Neural crest cell (in vitro differentiated cells): Measurements from ENCODE around the gene CSAD. TPM values are rescaled to one million over a fixed set of nuclear protein-coding genes. Genes with fewer than 3 reads are reported as not detected.

Experiments used
- DNase-seq: peaks from one replicate; pipeline ENCODE4 v3.0.0; 2021; ENCODE audit warnings: low read depth, mixed read lengths, low spot score
- H3K27ac Mint-ChIP-seq: one replicate; pipeline ENCODE4 v1.8.0; 2021; ENCODE audit warnings: mild to moderate bottlenecking, mixed read lengths; ENCODE audit not compliant: unreplicated experiment
- H3K27me3 Mint-ChIP-seq: 2 replicates; pipeline ENCODE4 v1.8.0; 2021; ENCODE audit warnings: low read depth, mild to moderate bottlenecking, mixed read lengths
- H3K36me3 Mint-ChIP-seq: 2 replicates; pipeline ENCODE4 v1.8.0; 2021; ENCODE audit warnings: low read depth, mild to moderate bottlenecking, mixed read lengths
- H3K4me1 Mint-ChIP-seq: 2 replicates; pipeline ENCODE4 v1.8.0; 2021; ENCODE audit warnings: mixed read lengths
- H3K4me3 Mint-ChIP-seq: one replicate; pipeline ENCODE4 v1.8.0; 2021; ENCODE audit warnings: mild to moderate bottlenecking, mixed read lengths
- H3K9me3 Mint-ChIP-seq: 2 replicates; pipeline ENCODE4 v1.8.0; 2021; ENCODE audit warnings: mixed read lengths
- total RNA-seq: library from RNA; stranded (reverse); gene quantifications from 2 replicates; pipeline ENCODE4 v1.2.1, GENCODE V29; 2021
- TF ChIP-seq, protein P1 (sequence below): fragments of 200-600 bp; sonication (generic); conservative IDR thresholded peaks from 2 replicates; pipeline ENCODE4 v1.5.0; 2021; ENCODE audit warnings: antibody characterized with exemption, mild to moderate bottlenecking

Gene CSAD
- total RNA-seq, 1 donor from 2014 or later = 22.1 TPM

DNA sequence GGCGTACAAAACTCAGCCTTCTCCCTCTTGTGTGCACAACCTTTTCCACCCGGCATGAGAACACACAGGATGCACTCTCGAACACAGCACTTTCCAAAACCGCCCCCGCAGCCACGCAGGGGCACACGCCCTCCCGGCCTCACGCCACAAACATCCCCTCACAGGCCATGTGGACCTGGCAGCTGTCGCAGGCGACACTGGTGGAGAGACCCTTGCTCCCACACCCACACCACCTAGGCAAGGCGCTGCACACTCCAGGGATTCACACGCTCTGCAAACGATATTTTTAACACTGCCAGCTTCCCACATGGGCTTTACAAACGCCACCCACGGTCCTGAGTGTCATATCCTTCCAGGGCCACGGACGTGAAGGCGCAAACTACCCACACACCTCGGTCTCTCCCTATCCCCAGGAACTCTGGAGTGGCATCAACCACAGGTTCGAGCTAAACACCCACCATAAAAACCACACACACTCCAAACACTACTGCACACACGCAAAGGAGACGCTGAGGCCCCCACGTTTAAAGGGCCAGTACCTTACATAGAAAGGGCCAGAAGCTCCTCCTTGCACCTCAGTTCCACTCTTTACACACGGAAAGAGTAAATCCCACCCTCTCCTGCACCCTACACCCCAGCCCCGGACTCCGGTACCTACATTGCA is 38.7 kb upstream of the CSAD start:
- Mint-ChIP-seq H3K4me3 (peak overlapping the region; percentile 87), H3K27me3 (peaks cover 69% of the 10 kb centered on the region), H3K4me1 (peaks cover 76% of the 10 kb centered on the region), H3K9me3 (no peaks in the 10 kb centered on the region), H3K27ac (no peak overlapping the region), H3K36me3 (no peaks in the 10 kb centered on the region)
- DNase-seq = no peak
- TF ChIP-seq, protein P1, sequence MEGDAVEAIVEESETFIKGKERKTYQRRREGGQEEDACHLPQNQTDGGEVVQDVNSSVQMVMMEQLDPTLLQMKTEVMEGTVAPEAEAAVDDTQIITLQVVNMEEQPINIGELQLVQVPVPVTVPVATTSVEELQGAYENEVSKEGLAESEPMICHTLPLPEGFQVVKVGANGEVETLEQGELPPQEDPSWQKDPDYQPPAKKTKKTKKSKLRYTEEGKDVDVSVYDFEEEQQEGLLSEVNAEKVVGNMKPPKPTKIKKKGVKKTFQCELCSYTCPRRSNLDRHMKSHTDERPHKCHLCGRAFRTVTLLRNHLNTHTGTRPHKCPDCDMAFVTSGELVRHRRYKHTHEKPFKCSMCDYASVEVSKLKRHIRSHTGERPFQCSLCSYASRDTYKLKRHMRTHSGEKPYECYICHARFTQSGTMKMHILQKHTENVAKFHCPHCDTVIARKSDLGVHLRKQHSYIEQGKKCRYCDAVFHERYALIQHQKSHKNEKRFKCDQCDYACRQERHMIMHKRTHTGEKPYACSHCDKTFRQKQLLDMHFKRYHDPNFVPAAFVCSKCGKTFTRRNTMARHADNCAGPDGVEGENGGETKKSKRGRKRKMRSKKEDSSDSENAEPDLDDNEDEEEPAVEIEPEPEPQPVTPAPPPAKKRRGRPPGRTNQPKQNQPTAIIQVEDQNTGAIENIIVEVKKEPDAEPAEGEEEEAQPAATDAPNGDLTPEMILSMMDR = no peak

DNA sequence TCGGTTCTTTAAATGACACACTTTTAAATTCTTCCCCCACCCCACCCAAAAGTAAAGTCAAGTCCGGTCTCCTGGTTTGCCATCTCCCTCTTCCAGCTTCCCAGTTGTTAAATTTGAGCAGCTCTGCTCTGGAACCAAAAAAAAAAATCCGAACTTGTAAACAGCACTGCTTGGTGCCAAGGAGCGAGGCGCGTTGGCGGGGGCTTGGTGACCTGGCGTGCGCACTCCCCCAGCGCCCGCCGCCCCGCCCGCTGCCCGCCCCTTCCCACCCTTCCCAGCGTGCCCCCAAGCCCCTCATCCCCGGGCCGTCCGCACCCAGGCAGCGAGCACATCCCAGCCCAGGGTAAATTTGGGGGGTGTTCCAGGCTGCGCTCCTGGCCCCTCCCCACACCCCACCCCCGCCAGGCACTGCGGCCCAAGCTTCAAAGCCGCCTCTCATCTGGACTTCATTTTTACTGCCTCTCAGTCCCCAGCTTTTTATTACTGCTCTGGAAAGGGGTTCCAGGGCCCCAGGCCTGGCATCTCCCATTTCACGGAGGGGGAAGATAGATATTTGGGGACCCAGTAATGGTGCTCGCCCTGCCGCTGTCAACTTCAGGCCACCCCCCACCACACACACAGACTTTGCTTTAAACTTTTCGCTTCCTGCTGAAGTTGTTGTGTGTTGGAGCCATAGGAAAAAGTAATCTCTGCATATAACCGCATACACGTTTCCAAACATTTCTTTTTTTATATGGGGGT is 38.0 kb upstream of the CSAD start:
- no peak for DNase-seq
- H3K4me1 Mint-ChIP-seq = peaks cover 74% of the 10 kb centered on the region
- H3K36me3 Mint-ChIP-seq = no peaks in the 10 kb centered on the region
- TF ChIP-seq, protein P1 = no peak
- H3K9me3 Mint-ChIP-seq = no peaks in the 10 kb centered on the region
- H3K27ac Mint-ChIP-seq = no peak overlapping the region
- peaks cover 63% of the 10 kb centered on the region for H3K27me3 Mint-ChIP-seq
- H3K4me3 Mint-ChIP-seq = peak overlapping the region; percentile 87

DNA sequence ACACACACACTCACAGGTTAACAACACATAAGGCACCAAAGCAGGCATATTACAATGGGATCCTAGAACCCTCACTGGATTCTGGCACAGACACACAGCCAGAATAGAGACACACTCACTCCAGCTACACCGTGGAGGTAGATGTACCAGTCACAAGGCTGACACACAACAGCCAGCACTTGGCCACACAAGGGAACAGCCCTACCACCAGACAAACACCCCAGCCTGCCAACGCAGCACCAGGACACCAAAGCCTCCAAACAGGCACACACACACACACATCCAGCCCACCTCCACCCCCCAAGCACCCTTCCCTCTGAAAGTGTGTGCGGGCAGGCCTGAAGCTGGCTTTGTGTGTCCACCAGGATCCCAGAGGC is 37.2 kb upstream of the CSAD start:
- DNase-seq = no peak
- Mint-ChIP-seq H3K27ac (no peak overlapping the region), H3K36me3 (no peaks in the 10 kb centered on the region)

DNA sequence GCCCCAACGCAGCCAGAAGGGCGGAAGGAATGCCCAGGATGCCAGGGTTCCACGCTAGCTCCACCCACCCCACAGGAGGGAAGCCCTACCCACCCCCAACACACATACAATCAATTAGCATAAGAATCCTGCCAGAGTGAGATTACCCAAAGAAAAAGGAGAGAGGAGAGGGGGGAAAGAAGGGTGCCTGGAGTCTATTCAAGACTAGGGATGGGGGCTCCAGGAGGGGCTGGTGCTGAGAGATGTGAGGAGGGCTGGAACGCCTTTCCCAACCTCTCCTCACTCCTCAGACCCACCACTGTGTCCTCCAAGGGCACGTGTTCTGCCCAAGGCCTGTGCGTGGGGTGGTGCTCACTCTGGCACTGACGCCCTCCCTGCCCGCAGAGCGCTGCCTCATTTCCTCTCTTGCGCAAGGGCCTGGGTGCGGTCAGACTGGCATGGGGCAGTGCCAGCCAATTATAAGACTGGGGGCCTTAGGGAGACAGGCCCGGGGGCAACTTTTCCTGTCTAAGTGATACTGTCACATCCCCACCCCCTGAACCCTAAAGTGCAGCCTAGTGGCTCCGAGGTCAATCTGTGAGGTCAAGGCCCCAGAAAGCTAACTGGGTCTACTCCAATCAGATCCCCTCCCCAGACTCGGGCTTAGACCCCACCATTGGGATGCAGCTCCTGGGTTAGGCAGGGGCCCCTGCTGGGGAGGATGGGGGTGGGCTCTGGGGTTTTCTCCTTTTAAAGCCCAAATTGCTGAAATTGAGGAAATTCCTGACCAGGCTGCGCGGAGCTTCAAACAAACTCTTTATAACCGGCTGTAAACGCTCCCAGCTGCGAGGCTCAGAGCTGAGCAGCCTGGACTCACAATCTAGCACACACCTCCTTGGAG is 36.6 kb upstream of the CSAD start:
- H3K36me3 Mint-ChIP-seq = no peaks in the 10 kb centered on the region
- peaks cover 65% of the 10 kb centered on the region for H3K4me1 Mint-ChIP-seq
- H3K4me3 Mint-ChIP-seq = peak overlapping the region; percentile 82
- H3K27ac Mint-ChIP-seq = no peak overlapping the region
- DNase-seq = no peak
- TF ChIP-seq, protein P1 = no peak
- peaks cover 65% of the 10 kb centered on the region for H3K27me3 Mint-ChIP-seq
- H3K9me3 Mint-ChIP-seq = no peaks in the 10 kb centered on the region

More for the DNA sequence above, 37.2 kb upstream of the CSAD start:
- Mint-ChIP-seq H3K4me3 (peak overlapping the region; percentile 82), H3K27me3 (peaks cover 65% of the 10 kb centered on the region), H3K9me3 (no peaks in the 10 kb centered on the region), H3K4me1 (peaks cover 72% of the 10 kb centered on the region)
- TF ChIP-seq, protein P1 = no peak

DNA sequence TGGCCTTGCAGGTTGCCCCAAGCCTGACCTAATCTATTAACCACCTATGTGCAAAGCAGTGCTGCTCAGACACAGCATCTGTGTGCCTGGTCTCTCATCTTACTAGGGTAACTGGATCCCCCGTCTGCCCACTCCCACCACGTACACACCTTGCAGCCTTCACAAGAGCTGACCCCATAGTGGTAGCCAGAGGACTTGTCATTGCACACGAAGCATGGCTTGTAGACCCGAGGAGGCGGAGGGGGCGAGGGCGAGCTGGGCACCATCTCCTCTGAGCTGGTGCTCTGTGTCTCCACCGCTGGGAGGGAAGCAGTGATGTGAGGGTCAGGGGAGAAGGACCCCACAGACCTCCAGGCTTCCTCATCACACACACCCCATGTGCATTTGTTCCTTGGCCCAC is 34.8 kb upstream of the CSAD start:
- DNase-seq = no peak
- H3K4me3 Mint-ChIP-seq = peak overlapping the region; percentile 35
- H3K9me3 Mint-ChIP-seq = no peaks in the 10 kb centered on the region
- H3K27ac Mint-ChIP-seq = no peak overlapping the region
- H3K27me3 Mint-ChIP-seq = peaks cover 57% of the 10 kb centered on the region
- H3K36me3 Mint-ChIP-seq = no peaks in the 10 kb centered on the region
- H3K4me1 Mint-ChIP-seq = peaks cover 55% of the 10 kb centered on the region
- TF ChIP-seq, protein P1 = no peak
